ENCODE data around the gene EEF2K.

The EEF2K gene

GRCh38 chr16:22321340-22322001 lies 115.4 kb downstream of the EEF2K start:
- DNase-seq, result peak; percentile 83

- DNase-seq, result no peak
These were observed 116.0 kb downstream of the EEF2K start for GRCh38 chr16:22322021-22322471.

GRCh38 chr16:22322741-22323140 lies 116.7 kb downstream of the EEF2K start:
- DNase-seq, result no peak

GRCh38 chr16:22323173-22323958 lies 117.3 kb downstream of the EEF2K start:
- DNase-seq, result no peak

GRCh38 chr16:22323959-22324786 lies 118.1 kb downstream of the EEF2K start:
- no peak for DNase-seq

GRCh38 chr16:22324787-22325597 lies 118.9 kb downstream of the EEF2K start:
- no peak for DNase-seq

GRCh38 chr16:22325598-22326368 lies 119.7 kb downstream of the EEF2K start:
- DNase-seq, result no peak

- DNase-seq, result no peak
These were observed 120.2 kb downstream of the EEF2K start for GRCh38 chr16:22326369-22326652.

- DNase-seq, result no peak
These were observed 120.8 kb downstream of the EEF2K start for GRCh38 chr16:22326771-22327445.

GRCh38 chr16:22327446-22327775 lies 121.3 kb downstream of the EEF2K start:
- DNase-seq, result no peak

GRCh38 chr16:22328081-22328725 lies 122.1 kb downstream of the EEF2K start:
- no peak for DNase-seq

- DNase-seq, result no peak
These were observed 123.2 kb downstream of the EEF2K start for GRCh38 chr16:22329199-22329695.

GRCh38 chr16:22330326-22330725 lies 124.2 kb downstream of the EEF2K start:
- no peak for DNase-seq

GRCh38 chr16:22333457-22333994 lies 127.4 kb downstream of the EEF2K start:
- no peak for DNase-seq

- no peak for DNase-seq
These were observed 129.7 kb downstream of the EEF2K start for GRCh38 chr16:22335668-22336246.

- no peak for DNase-seq
These were observed 130.5 kb downstream of the EEF2K start for GRCh38 chr16:22336581-22336980.

GRCh38 chr16:22337045-22337444 lies 131.0 kb downstream of the EEF2K start:
- no peak for DNase-seq

- DNase-seq, result no peak
These were observed 132.0 kb downstream of the EEF2K start for GRCh38 chr16:22337849-22338635.

Measured in hematopoietic multipotent progenitor cell treated with erythropoietin and hydrocortisone succinate and interleukin-3 and kit ligand, for 4 days (in vitro differentiated cells).